Effector CD8-positive, alpha-beta T cell (primary cell): Measurements from ENCODE around the gene MIEN1.
"Not testable (repeated sequence)": the region's sequence is repeated elsewhere in the genome, so short reads cannot be mapped to it uniquely, and the experiment has no call there.

Experiments
- DNase-seq: peaks from one replicate; lab custom pipeline; 2025; lab: John Stamatoyannopoulos, UW

Gene MIEN1

GRCh38 chr17:39716073-39716818 is 14.1 kb downstream of the MIEN1 start:
- DNase-seq, result no peak

DNA sequence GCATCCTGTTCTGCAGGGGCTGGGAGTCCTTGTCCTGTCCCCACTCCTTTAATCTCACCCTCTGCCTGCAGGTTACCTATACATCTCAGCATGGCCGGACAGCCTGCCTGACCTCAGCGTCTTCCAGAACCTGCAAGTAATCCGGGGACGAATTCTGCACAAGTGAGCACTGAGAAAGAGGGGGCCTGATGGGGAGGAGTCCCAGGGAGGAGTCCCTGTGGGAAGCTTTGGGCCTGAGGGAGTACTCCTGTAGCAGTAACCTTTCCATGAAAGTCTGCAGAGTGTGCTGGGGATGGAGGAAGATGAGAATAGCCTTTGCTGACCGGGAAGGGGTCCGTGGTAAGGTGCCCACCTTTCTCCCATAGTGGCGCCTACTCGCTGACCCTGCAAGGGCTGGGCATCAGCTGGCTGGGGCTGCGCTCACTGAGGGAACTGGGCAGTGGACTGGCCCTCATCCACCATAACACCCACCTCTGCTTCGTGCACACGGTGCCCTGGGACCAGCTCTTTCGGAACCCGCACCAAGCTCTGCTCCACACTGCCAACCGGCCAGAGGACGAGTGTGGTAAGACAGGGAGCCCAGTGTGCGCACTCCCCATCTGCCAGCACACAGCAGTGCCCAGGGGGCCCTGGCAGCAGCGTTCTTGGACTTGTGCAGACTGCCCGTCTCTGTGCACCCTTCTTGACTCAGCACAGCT is 14.8 kb downstream of the MIEN1 start:
- no peak for DNase-seq

GRCh38 chr17:39714234-39714633 is 16.1 kb downstream of the MIEN1 start:
- DNase-seq, result no peak

GRCh38 chr17:39711851-39712250 is 18.5 kb downstream of the MIEN1 start:
- DNase-seq, result no peak

GRCh38 chr17:39711071-39711470 is 19.3 kb downstream of the MIEN1 start:
- DNase-seq, result not testable (repeated sequence)

GRCh38 chr17:39709998-39710964 is 20.1 kb downstream of the MIEN1 start:
- DNase-seq, result no peak

- no peak for DNase-seq
These were observed 20.9 kb downstream of the MIEN1 start for GRCh38 chr17:39709319-39709997.

- DNase-seq, result no peak
These were observed 23.4 kb downstream of the MIEN1 start for GRCh38 chr17:39706921-39707337.

DNA sequence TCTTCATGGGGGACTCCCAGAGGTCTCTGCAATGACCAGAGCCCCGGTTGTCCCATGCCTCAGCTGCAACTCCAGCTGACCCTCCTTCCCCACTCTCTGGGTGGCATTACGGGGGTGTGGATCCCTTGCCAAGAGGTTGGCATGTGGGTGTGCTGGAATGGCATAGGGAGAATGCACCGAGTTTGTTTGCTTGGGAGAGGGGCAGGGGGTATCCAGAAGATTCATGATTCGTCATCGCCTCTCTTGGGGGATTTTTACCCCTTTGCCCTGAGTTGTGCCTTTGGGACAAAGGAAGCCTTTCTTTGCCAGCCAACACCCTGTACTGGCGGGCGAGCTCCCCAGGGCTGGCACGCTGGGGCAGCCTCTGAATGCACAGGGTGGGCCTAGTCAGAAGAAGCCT is 23.9 kb downstream of the MIEN1 start:
- DNase-seq, result no peak

DNA sequence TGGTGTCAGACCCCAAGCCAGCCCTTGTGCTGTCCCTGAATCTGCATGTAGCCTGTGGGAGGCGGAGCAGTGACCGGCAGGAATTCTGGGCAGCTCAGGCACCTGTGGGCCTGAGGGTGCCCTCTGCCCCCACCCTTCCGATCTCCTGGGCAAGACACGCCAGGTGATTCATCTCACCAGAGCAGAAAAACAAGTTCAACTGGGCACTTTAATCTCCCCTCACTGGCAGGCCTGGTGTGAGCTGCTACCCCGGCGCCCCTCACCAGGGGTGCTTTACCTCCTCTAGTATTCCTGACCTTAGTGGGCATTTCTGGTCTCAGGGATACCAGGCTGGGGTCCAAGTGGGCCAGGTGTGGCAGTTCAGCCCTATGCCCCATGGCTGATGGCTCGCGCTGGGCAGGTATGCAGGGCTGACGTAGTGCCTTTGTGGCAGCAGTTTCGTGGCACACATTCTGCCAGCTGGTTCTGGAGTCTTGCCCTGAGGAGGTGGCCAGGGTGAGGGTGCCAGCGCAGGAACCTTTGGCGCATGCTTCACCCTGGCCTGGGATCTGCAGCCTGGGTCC is 24.5 kb downstream of the MIEN1 start:
- DNase-seq, result no peak

DNA sequence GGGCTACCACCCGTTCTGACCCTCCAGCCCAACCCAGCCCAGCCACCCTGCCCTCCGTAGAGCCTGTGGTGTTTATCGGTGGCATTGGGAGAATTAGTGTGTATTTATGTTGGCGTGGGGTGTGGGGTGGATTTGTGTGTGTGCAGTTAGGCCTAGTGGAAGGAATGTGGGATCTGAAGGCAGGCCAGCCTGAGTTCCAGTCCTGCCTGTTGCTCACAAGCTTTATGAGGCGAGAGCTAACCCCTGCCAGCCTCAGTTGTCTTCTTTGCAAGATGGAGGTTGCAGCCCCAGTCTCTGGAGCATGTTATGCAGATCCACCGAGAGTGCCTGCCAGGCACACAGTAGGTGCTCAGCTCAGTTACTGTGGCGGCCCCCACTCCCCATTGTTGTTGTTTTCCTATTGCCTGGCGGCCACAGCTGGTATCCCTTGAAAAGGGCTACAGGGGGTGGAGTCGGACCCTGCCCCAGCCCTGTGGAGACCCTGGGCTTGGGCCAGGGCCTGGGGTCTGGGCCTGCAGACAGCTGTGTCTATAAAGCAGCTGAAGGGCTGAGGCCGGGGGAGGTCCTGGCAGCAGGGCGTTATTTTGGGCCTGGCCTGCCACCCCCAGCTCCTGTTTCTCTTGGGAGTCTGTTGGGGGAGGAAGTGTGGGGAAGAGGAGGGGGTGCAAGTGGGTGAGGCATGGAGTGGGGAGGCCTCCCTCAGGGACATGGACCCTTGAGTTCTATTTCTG is 25.3 kb downstream of the MIEN1 start:
- no peak for DNase-seq

- DNase-seq, result no peak
These were observed 26.4 kb downstream of the MIEN1 start for GRCh38 chr17:39703913-39704312.

DNA sequence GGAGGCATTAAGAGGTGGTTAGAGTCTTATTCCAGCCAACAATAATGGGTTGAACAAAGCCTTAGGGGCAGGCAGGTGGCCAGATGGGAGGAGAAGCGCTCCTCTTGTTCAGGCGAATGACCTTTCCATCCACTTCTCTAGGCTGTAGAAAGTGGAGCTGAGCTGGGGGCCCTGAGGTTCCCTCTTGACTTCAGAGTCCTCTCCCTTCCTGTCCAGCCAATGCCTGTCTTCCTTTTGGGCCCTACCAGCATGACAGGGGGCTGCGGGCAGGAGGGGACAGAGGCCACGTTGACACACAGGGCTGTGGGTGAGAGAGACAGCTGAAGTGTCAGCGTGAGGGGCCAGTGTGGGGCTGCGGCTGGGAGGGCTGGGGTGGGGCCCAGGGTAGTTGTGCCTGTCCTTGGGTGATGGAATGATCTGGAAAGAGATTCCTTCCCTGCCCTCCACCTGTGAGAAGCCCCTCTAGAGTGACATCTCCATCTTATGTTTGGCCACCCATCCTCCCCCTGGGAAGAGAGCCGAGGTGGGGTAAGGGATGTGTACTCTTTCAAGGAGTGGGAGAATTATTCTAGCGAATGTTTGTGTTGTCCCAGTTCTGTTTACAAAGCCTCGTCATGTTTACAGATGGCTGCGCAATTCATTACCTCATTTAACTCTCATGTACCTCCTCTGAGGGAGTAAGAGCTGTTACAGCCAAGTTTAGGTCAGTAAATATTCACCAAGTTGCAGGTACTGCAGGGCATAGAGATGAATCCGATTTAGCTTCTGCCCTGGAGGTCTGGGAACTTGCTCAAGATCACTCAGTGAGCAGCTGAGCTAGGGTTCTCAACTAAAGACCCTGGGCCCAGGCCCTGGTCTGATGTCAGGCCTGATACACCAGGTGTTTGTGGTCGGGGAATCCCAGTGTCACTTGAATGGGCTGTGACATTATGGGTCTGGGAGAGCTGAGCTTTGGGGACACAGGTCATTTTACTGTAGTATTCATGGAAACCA is 27.1 kb downstream of the MIEN1 start:
- DNase-seq, result no peak

GRCh38 chr17:39701784-39702422 is 28.4 kb downstream of the MIEN1 start:
- DNase-seq, result no peak

DNA sequence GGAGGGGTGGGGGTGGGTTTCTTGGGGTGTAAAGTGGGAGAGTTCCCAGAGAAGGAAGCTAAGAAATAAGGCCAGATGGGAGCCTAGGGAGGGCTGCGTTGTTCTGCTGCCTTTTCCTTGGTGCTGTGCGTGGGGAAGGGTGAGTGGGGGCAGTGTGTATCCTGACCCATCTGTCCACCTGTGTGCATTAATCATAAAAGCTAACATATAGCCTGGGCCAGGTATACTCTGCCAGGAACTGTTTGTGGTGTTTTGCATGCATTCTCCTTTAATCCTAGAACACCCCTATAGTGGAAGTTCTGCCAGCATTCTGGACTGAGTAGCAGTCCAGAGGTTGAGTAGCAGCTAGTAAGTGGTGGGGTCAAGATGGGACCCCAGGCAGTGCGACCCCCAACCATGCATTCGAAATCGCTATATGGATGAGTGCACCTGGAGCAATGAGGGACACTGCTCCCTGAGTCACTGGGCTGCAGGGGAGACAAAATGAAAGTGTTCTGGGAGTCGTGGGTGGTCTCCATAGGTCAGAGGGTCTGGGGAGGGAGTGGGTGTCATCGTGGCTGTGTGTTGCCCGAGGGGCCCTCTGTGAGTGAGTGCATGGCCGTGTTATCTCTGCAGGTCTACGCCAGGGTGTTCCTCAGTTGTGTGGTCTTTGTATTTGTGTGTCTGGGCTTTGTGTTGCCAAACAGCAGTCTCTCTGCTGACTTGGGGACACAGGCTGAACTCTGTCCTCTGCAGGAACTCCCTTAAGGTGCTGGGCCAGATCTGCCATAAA is 29.1 kb downstream of the MIEN1 start:
- no peak for DNase-seq

GRCh38 chr17:39700148-39700987 is 30.0 kb downstream of the MIEN1 start:
- DNase-seq, result no peak

GRCh38 chr17:39699818-39700147 is 30.5 kb downstream of the MIEN1 start, which contains the start of gene ERBB2:
Gene ERBB2, plus strand, starts transcription at chr17:39700064. Its CDS starts 175 bp downstream, at chr17:39700239.
- no peak for DNase-seq
